ENCODE data around the gene AQP2.

- no peak for TF ChIP-seq CTCF (IDR thresholded peaks at IDR 0.05)
- no peak for TF ChIP-seq EZH2phosphoT487 (IDR thresholded peaks at IDR 0.05)
These were observed 46.7 kb upstream of the AQP2 start, which contains the start of gene FAIM2 for GRCh38 chr12:49903700-49904423.
